GM18517 (cell line): Measurements from ENCODE around the gene EHD1.

Experiments used
- ATAC-seq: cut with Tn5 transposase; IDR thresholded peaks from one replicate; pipeline ENCODE4 v1.9.1; 2021; ENCODE audit warnings: mild to moderate bottlenecking, moderate library complexity; ENCODE audit not compliant: unreplicated experiment

Gene EHD1

GRCh38 chr11:64875369-64876228 lies 2.8 kb downstream of the EHD1 start:
- no peak for ATAC-seq

GRCh38 chr11:64874308-64875240 lies 3.8 kb downstream of the EHD1 start:
- no peak for ATAC-seq

- ATAC-seq, result no peak
Observed at GRCh38 chr11:64872790-64873488, 5.5 kb downstream of the EHD1 start.

- no peak for ATAC-seq
Observed at GRCh38 chr11:64871492-64871891, 6.9 kb downstream of the EHD1 start.

DNA sequence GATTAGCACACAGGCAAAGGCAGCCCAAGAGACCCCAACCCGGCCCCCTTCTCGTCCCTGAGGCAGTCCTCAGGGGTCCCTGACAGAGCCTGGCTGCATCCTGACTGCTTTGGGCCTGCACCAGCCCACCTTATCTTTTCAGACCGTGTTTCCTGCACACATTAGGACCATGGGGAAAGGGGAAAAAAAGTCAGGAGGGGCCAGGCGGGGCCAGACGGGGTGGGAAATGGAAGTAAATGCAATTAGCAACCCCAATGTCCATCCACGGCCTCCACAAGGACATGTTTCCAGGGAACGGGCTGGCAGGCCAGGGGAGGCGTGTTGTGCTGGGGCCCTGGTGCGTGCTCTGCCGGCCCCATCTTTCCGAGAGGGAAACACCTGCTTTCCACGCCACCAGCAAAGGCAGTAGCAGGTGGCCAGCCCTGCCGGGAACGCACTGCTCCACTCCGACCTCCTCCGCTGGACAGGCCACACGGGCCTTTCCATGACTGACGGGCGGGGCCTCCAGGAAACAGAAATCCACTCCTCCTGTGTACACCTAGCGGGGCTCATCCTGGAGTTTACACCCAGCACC lies 7.4 kb downstream of the EHD1 start:
- ATAC-seq, result no peak

DNA sequence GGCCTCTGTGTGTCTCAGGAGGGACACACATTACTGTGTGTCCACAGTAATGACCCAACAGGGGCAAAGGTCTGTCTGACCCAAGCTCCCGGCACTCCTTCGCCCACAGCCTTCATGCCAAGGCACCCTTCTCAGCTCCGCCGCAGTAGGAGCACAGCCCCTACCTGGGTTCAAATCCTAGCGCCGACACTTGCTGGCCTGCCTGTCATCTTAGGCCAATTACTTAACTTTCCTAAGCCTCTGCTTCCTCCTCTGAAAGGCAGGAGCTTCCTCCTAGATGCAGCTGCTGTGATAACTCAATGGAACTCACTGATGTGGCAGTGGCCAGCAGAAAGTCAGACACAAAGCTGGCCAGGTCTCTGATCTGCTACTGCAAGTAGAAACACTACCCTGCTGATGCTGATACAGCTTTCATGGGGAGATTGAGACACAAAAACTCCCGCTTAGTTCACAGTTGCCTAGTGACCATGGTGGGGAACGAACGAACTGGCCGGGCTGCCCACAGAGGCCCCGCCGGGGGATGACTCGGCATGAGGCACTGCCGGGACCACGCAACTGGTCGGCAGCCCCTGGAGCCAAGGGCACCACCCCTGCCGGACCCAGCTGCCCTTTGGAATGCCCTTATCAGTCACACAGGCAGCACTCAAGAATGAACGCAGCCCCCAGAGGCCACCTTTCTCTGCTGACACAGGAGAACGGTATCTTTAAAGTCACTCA lies 8.1 kb downstream of the EHD1 start:
- ATAC-seq, result no peak

DNA sequence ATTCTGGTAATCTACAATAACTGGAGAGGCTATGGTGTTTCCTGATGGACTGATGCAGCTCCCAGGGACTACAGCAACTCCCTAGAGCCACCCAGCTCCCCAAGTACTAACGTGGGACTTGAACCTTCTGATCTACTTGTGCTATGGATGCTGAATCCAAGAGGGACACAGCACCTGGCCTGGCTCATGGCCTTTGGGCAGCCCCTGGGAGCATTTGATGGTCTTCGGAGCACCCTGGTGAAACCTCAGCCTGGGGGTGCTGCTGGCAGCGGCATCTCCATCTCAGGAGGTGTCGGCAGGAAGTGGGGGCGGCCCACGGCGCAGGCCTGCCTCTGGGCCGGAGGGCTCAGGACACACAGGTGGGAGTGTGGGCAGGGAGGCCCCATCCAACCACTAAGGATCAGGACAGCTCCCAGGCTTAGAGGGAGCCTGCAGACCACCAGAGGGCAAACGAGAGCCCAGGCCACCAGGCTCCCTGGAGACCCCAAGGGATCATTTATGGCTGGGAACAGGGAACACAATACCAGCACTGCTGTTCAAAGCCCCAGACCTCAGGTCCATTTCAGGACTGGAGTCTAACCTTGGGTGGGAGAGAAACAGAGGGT lies 8.7 kb downstream of the EHD1 start:
- ATAC-seq, result no peak

DNA sequence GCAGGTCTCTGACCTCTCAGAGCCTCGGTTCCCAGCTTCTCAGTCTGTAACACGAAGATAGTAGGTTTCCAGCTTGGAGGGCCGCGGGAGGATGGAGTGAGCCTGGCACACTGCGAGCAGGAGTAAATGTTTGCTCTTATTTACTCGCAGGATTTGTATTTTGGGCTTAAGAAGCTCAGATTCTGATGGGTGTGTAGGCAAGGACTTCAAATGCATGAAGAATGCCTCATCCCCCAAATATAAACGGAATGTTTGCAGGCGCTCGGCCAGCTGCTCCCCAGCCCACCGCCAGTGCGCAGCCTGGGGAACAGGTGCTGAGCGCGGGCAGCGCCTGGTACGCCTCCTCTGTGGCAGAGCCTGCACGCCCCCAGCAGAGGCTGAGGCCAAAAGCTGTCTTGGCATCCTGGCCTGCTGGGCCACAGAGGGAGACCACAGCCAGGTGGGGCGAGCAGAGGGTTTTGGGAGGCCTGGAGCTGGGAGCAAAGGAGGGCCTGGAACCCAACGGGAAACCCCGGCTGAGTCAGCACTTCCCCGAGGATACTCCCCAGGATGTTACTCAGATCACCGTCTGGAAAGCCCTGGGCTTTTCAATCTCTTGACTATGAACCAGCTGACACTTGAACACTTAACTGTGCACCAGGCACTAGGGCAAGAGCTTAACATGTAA lies 9.4 kb downstream of the EHD1 start:
- no peak for ATAC-seq

DNA sequence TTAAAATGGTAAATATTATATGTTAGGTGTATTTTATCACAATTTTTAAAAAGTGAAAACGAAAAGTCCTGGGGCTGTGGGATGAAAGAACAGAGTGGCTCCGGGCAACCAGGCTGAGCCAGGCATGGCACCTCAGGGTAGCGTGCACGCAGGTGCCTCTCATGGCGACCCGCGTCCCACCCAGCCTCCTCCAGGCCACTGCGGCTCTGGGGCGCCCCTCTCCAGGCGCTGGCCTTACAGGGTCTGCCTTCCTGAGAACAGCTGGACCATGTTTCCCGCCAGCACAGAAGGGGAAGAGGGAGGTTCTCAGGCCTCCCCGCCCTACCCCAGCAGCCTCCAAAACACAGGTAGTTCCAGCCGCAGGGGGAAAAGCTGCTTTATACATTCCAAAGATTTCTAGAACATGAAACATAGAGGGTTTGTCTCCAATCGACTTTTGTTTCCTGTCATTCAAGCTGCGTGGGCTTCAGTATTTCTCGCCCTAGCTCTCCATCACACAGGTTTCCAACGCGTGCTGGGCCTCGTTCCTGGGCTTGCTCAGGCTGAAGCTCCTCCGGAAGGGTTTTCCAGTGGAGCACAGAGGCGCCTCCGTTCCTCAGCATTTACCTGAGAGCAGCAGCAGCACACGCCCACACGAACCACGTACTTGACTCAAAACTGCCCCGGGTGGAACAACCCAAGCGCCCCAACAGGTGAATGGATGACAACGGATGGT lies 10.5 kb downstream of the EHD1 start:
- no peak for ATAC-seq

DNA sequence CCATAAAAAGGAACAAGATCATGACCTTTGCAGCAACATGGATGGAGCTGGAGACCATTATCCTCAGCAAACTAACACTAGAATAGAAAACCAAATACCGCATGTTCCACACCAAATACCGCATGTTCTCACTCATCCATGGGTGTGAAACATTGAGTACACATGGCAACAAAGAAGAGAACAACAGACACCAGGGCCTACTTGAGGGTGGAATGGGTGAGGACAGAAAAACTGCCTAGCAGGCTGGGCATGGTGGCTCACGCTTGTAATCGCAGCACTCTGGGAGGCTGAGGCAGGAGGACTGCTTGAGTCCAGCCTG lies 12.3 kb downstream of the EHD1 start:
- no peak for ATAC-seq

- ATAC-seq, result peak; percentile 56
Observed at GRCh38 chr11:64865286-64866172, 12.9 kb downstream of the EHD1 start.

- peak; percentile 21 for ATAC-seq
Observed at GRCh38 chr11:64864473-64865285, 13.7 kb downstream of the EHD1 start.

- ATAC-seq, result no peak
Observed at GRCh38 chr11:64864135-64864472, 14.3 kb downstream of the EHD1 start.

DNA sequence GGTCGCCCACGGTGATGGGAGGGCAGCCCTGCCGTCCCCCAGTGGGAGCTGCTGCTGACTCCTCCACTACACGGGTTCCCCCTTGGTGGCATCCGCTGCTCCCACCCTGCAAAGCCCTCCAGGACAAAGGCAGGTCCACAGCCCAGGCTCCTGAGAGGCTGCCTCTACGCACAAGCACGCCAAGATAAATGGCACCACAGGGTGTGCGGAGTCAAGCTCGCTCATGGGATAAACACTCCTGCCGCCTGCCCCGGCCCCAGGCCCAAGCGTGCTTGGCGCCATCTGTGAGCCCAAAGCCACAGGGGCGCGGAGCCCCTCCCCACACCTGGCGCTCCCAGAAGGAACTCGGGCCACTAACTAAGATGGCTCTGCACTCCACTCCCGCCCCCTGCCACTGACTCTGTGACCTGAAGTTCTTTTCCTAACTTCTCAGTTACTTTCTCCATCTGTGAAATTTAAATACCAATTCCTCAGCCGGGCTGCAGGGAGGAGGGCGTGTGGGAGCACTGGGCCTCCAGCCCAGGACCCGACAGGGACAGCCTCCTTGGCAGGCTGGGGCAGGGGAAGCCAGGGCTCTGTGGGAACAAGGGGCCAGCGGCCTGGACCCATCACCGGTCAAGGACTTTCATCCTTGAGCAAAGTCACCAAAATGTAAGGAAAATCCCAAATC lies 14.9 kb downstream of the EHD1 start:
- ATAC-seq, result no peak

- ATAC-seq, result no peak
Observed at GRCh38 chr11:64862987-64863390, 15.4 kb downstream of the EHD1 start.

- ATAC-seq, result no peak
Observed at GRCh38 chr11:64861227-64861975, 17.0 kb downstream of the EHD1 start.
